ENCODE measurements around the gene MAPK1. TPM values are rescaled to one million over a fixed set of nuclear protein-coding genes. Genes with fewer than 3 reads are reported as not detected.
A peak's percentile ranks its signal among the peaks of the same experiment; 100 is the strongest.
"Not testable (repeated sequence)": the region's sequence is repeated elsewhere in the genome, so short reads cannot be mapped to it uniquely, and the experiment has no call there.

Gene MAPK1
- 150 and 153 TPM in 2 replicates for total RNA-seq

DNA sequence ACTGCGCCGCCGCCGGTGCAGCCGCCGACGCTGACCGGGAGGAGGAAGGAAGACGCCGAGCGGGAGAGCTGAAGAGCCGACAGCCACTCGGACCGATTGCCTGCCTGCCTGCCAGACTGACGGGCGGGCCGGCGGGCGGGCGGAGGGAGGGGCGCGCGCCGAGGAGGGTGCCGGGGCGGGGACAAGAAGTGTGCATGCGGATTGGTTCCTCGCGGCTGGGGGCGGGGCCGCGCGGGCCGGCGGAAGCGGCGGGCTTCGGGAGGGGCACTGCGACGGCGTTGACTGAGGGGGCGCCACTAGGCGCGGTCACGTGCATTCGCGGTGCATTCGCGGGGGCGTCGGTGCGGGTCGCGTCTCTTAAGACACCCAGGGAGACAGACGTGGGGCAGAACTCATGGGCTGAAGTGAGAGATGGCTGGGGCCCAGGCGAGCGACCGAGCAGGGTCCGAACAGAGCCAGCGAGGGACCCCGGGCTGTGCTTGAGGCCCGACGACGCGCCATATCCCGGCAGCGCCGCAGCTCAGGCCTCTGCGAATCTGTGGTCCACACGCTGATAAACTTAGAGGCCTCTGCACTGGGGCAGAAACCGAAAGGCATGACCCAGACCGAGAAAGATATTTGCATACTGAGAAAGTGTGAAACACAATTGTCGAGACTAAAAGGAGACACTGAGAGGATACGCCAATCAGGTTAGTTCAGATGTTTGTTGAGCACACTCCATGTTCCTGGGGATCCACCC, at the start of gene MAPK1:
MAPK1 (minus strand) TSS at position 118 of the 739 bp plus-strand sequence. CDS start 205 bp downstream, outside the sequence.
- H3K4me3 Mint-ChIP-seq (ENCODE audit: low read depth) = peak within 1 kb of the TSS; percentile 96
- peaks cover 31% of the 10 kb centered on the region for H3K4me1 Mint-ChIP-seq (ENCODE audit: low read depth)
- peaks cover 13% of the 10 kb centered on the region for H3K27me3 Mint-ChIP-seq (ENCODE audit: low read depth)
- DNase-seq (ENCODE audit: low spot score) = peak; percentile 92
- peak within 1 kb of the TSS; percentile 98 for H3K27ac Mint-ChIP-seq
- intact Hi-C loops (cut with micrococcal nuclease) = loop anchor here (1.0 to 2.0 kb wide), 3 partner anchors 9 to 133 kb away; partner anchors contain the start of gene YPEL1
- H3K36me3 Mint-ChIP-seq (ENCODE audit: low read depth) = peaks cover 27% of the 10 kb centered on the region
- H3K9me3 Mint-ChIP-seq = peaks cover 4% of the 10 kb centered on the region

DNA sequence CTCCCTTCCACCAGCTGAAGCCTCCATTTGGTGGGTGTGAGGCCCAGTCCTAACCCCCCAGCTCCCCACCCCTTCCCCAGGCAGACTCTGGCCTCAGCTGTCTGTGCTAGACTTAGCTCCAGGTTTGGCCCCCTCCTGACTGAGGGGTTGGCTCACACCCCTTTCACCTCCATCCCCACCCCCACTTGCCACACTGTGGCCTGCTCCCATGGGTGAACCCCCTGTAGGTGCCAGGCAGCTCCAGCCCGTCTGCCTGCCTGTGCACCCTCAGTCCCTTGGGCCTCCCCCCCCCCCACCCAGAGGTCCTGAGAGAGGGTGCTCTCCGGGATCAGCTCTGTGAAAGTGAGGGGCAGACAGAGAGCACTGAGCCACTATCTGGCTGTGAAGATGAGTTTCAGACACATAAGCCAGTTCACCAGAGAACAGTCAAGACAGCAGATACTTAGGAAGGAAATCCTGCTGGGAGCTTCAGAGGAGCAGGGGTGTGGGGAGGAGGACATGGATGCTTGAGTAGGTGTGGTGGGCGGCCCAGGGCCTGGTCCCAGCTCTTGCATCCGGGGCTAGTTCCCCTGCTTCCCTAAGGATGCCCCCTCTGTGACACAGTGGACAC, 49.0 kb upstream of the MAPK1 start:
- H3K9me3 Mint-ChIP-seq = no peaks in the 10 kb centered on the region
- no peaks in the 10 kb centered on the region for H3K27me3 Mint-ChIP-seq (ENCODE audit: low read depth)
- H3K4me1 Mint-ChIP-seq (ENCODE audit: low read depth) = no peaks in the 10 kb centered on the region
- no peak overlapping the region for H3K27ac Mint-ChIP-seq
- intact Hi-C loops (cut with micrococcal nuclease) = no loop called here
- DNase-seq (ENCODE audit: low spot score) = no peak
- H3K4me3 Mint-ChIP-seq (ENCODE audit: low read depth) = no peak overlapping the region
- H3K36me3 Mint-ChIP-seq (ENCODE audit: low read depth) = no peaks in the 10 kb centered on the region

DNA sequence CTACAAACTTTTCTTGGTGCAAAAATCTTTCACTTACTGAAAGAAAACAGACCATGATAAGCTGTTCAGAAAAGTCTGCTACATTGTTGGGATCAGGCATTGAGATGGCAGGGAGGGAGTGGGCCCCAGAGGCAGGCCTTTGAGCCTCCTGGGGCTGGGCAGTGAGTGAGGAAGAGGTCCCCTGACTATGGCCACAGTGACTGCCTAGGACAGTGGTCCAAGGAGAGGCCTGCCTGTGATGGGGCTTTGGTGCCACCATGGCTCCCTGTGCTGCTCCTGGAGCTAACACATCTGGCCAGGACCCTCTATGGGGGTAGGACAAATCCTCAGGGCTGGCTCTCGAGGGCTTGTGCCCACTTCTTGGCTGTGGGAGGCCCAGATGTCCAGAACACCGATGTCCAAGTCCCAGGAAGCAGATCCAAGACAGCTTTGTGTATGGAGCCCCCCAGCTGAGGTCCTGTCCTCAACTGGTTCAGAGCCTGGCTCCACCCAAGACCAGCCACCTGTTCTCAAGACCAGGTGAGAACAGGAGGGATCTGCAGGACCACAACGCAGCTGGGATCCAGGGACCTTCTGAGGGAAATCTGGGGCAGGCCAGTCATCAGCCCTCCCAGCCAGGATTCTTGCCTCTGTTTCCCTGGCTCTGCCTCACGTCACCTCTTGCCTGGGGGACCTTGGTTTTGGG, 48.3 kb upstream of the MAPK1 start:
- intact Hi-C loops (cut with micrococcal nuclease) = no loop called here
- Mint-ChIP-seq H3K4me3 (ENCODE audit: low read depth) (no peak overlapping the region), H3K27ac (no peak overlapping the region)

DNA sequence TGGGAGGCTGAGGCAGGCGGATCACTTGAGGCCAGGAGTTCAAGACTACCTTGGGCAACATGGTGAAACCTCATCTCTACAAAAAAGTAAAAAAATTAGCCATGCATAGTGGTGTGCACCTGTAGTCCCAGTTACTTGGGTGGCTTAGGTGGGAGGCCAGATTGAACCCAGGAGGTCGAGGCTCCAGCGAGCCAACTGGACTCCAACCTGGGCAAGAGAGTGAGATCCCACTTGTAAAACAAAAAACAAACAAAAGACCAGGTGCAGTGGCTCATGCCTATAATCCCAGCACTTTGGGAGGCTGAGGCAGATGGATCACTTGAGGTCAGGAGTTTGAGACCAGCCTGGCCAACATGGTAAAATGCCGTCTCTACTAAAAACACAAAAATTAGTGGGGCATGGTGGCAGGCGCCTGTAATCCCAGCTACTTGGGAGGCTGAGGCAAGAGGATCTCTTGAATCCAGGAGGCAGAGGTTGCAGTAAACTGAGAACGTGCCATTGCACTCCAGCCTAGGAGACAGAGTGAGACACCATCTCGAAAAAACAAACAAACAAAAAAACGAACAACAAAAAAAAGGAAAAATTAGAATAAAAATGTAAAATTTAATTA, 46.7 kb upstream of the MAPK1 start:
- H3K36me3 Mint-ChIP-seq (ENCODE audit: low read depth); H3K9me3 Mint-ChIP-seq; H3K4me3 Mint-ChIP-seq (ENCODE audit: low read depth); DNase-seq (ENCODE audit: low spot score); H3K27me3 Mint-ChIP-seq (ENCODE audit: low read depth); H3K4me1 Mint-ChIP-seq (ENCODE audit: low read depth); intact Hi-C loops (cut with micrococcal nuclease); H3K27ac Mint-ChIP-seq: not testable (repeated sequence)

More for the DNA sequence above, 48.3 kb upstream of the MAPK1 start:
- Mint-ChIP-seq H3K4me1 (ENCODE audit: low read depth) (no peaks in the 10 kb centered on the region), H3K36me3 (ENCODE audit: low read depth) (no peaks in the 10 kb centered on the region), H3K9me3 (no peaks in the 10 kb centered on the region), H3K27me3 (ENCODE audit: low read depth) (no peaks in the 10 kb centered on the region)
- no peak for DNase-seq (ENCODE audit: low spot score)

DNA sequence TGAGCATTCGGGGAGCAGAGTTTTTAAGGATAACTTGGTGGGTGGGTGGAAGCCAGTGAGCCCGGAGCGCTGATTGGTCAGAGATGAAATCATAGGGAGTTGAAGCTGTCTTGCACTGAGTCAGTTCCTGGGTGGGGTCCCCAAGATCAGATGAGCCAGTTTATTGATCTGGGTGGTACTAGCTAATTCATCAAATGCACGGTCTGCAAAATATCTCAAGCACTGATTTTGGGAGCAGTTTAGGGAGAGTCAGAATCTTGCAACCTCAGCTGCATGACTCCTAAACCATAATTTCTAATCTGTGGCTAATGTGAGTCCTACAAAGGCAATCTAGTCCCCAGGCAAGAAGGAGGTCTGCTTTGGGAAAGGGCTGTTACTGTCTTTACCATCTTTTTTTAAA, 42.9 kb upstream of the MAPK1 start:
- H3K27ac Mint-ChIP-seq; H3K27me3 Mint-ChIP-seq (ENCODE audit: low read depth); H3K9me3 Mint-ChIP-seq; DNase-seq (ENCODE audit: low spot score); H3K4me3 Mint-ChIP-seq (ENCODE audit: low read depth); H3K36me3 Mint-ChIP-seq (ENCODE audit: low read depth); H3K4me1 Mint-ChIP-seq (ENCODE audit: low read depth); intact Hi-C loops (cut with micrococcal nuclease): not testable (repeated sequence)

DNA sequence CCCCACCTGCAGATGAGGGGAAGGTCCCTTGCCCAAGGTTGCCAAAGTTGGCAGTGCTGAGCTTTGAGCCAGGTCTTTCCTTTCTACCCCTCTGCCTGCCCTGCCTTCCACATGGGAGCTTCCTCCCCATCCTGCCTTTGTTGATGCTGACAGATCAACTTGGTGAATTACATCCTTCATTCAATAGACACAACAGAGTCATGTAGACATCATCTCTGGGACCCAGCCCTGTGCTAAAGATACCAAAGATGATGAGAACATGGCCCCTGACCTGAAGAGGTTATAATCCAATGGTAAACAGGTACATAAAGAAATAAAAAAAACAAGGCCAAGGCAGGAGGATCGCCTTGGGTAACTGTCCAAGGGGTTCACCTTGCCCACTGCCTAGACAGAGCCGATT, 42.4 kb upstream of the MAPK1 start:
- H3K4me3 Mint-ChIP-seq (ENCODE audit: low read depth) = no peak overlapping the region
- intact Hi-C loops (cut with micrococcal nuclease) = no loop called here
- no peak for DNase-seq (ENCODE audit: low spot score)
- H3K4me1 Mint-ChIP-seq (ENCODE audit: low read depth) = no peaks in the 10 kb centered on the region
- H3K27ac Mint-ChIP-seq = no peak overlapping the region
- H3K27me3 Mint-ChIP-seq (ENCODE audit: low read depth) = no peaks in the 10 kb centered on the region
- H3K9me3 Mint-ChIP-seq = no peaks in the 10 kb centered on the region
- H3K36me3 Mint-ChIP-seq (ENCODE audit: low read depth) = no peaks in the 10 kb centered on the region

DNA sequence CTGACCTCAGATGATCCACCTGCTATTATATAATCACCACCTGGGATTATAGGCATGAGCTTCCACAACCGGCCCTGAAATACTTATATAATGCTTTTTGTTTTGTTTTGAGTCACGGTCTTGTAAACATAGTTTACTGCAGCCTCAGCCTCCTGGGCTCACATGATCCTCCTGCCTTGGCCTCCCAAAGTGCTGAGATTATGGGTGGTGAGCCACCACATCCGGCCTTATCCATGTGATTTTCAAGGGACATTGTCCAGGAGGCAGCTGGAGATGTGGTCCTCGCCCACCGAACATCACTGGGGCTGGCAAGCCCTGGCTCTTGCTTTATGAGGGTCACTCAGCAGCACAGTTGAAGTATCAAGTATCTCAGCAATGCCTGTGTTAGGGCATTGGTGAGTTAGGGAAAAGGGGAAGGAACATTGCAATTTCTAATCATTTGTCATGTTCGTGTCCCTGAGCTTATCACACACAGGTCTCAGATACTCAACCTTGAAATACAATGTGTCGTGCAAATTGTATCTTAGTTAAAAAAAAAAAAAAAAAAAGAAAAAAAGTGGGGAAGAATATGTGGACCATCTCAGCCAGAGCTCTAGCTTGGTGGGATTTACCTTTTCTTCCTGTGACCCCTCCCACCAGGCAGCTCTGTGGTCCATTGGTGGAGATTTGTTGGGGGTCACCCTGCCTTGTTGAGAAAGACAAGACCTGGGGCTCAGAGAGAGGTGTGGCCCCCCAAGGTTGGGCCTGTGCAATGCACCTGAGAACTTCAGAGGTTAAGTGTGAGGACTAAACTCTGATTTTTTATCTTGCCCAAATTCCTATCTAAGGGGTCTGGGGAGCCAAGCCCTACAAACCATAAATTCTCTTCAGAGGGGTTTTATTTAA, 40.4 kb upstream of the MAPK1 start:
- intact Hi-C loops (cut with micrococcal nuclease) = no loop called here
- H3K4me3 Mint-ChIP-seq (ENCODE audit: low read depth) = no peak overlapping the region
- H3K9me3 Mint-ChIP-seq = no peaks in the 10 kb centered on the region
- H3K36me3 Mint-ChIP-seq (ENCODE audit: low read depth) = no peaks in the 10 kb centered on the region
- H3K27me3 Mint-ChIP-seq (ENCODE audit: low read depth) = no peaks in the 10 kb centered on the region
- H3K27ac Mint-ChIP-seq = no peak overlapping the region
- DNase-seq (ENCODE audit: low spot score) = no peak
- no peaks in the 10 kb centered on the region for H3K4me1 Mint-ChIP-seq (ENCODE audit: low read depth)

DNA sequence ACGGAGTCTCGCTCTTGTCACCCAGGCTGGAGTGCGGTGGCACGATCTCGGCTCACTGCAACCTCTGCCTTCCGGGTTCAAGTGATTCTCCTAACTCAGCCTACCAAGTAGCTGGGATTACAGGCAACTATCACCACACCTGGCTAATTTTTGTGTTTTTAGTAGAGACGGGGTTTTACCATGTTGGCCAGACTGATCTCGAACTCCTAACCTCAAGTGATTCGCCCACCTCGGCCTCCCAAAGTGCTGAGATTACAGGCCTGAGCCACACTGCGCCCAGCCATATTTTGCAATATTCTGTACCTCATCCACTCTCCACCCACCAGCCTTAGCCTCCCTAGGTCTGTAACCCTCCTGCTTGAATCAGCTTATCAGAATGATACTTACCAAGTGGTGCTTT, 37.8 kb upstream of the MAPK1 start:
- DNase-seq (ENCODE audit: low spot score); H3K27me3 Mint-ChIP-seq (ENCODE audit: low read depth); H3K4me3 Mint-ChIP-seq (ENCODE audit: low read depth); intact Hi-C loops (cut with micrococcal nuclease); H3K9me3 Mint-ChIP-seq; H3K36me3 Mint-ChIP-seq (ENCODE audit: low read depth); H3K4me1 Mint-ChIP-seq (ENCODE audit: low read depth); H3K27ac Mint-ChIP-seq: not testable (repeated sequence)

DNA sequence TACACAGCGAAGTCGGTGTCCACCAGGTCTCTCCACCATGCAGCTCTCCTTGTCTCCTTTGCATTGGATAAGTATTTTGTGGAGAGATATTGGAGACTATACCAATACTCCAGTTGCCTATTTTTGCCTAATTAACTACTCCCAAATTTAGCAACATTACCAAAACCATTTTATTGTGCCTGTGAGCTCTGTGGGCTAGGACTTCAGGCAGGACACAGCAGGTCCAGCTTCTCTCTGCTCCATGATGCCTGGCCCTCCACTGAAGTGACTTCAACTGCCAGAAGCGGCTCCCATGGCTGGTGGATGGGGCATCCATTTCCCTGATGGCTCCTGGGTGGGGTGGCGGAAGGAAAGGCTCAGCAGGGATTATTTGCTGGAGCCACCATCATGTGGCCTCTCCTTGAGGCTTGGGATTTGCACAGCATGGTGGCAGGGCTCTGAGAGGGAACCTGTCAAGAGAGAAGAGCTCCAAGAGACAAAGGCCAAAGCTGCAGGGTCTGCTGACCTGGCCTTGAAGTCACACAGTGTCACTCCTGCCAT, 36.9 kb upstream of the MAPK1 start:
- no peak for DNase-seq (ENCODE audit: low spot score)
- intact Hi-C loops (cut with micrococcal nuclease) = no loop called here
- H3K27ac Mint-ChIP-seq = no peak overlapping the region
- no peak overlapping the region for H3K4me3 Mint-ChIP-seq (ENCODE audit: low read depth)
- no peaks in the 10 kb centered on the region for H3K9me3 Mint-ChIP-seq
- peaks cover 4% of the 10 kb centered on the region for H3K27me3 Mint-ChIP-seq (ENCODE audit: low read depth)
- no peaks in the 10 kb centered on the region for H3K36me3 Mint-ChIP-seq (ENCODE audit: low read depth)
- no peaks in the 10 kb centered on the region for H3K4me1 Mint-ChIP-seq (ENCODE audit: low read depth)

DNA sequence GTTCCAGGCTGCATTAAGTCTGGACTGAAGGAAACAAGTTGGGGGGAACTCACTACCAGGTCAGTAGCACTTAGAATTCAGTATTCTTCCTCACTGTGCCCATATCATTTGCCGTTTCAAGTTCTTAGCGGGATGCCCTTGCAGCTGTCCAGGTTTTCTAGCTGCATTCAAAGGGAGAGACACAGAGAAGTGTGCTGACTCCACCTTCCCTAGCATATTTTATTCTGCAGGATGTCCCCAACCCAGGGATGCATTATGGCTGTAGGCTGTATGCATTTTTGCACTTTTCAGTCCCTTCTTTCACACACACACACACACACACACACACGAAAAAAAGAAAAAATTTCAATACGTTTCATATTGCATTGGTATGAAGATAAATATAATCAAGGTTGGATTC, 35.8 kb upstream of the MAPK1 start:
- Mint-ChIP-seq H3K36me3 (ENCODE audit: low read depth) (no peaks in the 10 kb centered on the region), H3K9me3 (no peaks in the 10 kb centered on the region), H3K27ac (no peak overlapping the region), H3K4me1 (ENCODE audit: low read depth) (no peaks in the 10 kb centered on the region), H3K4me3 (ENCODE audit: low read depth) (no peak overlapping the region), H3K27me3 (ENCODE audit: low read depth) (peaks cover 4% of the 10 kb centered on the region)
- intact Hi-C loops (cut with micrococcal nuclease) = no loop called here
- no peak for DNase-seq (ENCODE audit: low spot score)

DNA sequence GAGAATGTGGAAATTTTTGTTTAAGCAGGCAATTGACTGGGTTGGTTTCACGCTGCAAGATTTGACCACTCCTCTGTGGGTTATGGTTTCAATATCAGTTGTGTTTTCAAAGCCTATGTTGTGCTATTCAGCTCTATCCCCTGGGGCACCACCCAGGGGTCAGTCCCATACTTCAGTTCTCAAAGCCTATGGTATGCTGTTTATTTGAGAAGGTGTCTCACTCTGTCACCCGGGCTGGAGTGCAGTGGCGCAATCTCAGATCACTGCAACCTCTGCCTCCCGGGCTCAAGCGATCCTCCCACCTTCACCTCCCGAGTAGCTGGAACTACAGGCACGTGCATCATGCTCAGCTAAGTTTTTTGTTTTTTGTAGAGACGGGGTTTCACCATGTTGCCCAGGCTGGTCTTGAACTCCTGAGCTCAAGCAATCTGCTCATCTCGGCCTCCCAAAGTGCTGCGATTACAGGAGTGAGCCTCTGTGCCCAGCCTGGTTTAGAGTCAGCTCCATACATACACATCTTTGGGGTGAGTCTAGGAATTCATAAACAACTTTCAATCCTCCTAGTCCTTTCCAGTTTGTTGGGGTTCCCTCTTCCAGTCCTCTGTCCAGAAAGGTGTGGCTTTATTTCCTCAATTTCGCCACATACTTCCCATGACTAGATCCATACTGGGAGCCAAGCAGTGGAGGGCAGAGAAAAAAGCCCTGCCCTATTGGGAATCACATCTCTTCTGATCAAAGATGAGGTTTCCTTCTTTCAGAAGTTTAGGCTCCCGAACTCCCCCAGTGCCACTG, 35.0 kb upstream of the MAPK1 start:
- H3K27ac Mint-ChIP-seq = no peak overlapping the region
- H3K9me3 Mint-ChIP-seq = no peaks in the 10 kb centered on the region
- H3K4me1 Mint-ChIP-seq (ENCODE audit: low read depth) = no peaks in the 10 kb centered on the region
- intact Hi-C loops (cut with micrococcal nuclease) = no loop called here
- H3K27me3 Mint-ChIP-seq (ENCODE audit: low read depth) = peaks cover 6% of the 10 kb centered on the region
- no peaks in the 10 kb centered on the region for H3K36me3 Mint-ChIP-seq (ENCODE audit: low read depth)
- no peak for DNase-seq (ENCODE audit: low spot score)
- no peak overlapping the region for H3K4me3 Mint-ChIP-seq (ENCODE audit: low read depth)
